ENCODE results near the gene EXOC3L4.
"Not testable (repeated sequence)": the region's sequence is repeated elsewhere in the genome, so short reads cannot be mapped to it uniquely, and the experiment has no call there.

The EXOC3L4 gene

GRCh38 chr14:103146141-103146709, 51.7 kb downstream of the EXOC3L4 start:
- no peak for DNase-seq (ENCODE audit: low read depth in 1 of 2, low spot score in 1 of 2)

DNA sequence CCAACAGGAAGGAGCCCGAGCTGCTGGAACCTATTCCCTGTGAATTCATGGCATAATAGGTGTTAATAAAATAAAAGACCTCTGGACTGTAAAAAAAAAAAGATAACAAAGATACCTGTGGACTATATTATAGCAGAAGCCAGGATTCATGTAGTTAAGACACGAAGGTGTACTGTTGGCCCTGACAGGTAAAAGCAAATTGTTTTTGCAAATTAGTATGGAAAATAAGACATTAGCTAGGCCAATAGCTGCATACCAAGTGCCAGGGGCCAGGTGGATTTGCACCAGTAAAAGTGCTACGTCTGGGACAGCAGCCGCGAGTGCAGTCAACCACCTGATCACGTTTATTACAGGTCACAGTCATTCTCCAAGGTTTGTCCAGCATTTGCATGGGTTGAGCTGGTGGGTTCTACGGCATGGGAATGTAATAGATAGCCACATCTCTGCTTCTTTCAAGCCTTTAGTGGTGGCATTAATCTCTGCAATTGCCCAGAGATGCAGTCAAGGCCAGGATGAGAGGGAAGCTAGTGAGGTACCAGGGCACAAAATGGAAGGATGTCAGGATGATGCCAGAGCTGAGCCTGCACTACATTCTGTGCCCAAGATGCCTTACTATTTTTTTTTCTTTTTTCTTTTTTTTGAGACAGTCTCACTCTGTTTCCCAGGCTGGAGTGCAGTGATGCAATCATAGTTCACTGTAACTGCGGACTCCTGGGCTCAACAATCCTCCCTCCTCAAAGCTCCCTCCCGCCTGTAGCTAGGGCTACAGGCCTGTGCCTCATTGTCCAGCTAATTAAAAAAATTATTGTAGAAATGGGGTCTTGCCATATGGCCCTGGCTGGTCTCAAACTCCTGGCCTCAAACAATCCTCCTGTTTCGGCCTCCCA, 55.1 kb downstream of the EXOC3L4 start:
- DNase-seq (ENCODE audit: low read depth in 1 of 2, low spot score in 1 of 2) = no peak

DNA sequence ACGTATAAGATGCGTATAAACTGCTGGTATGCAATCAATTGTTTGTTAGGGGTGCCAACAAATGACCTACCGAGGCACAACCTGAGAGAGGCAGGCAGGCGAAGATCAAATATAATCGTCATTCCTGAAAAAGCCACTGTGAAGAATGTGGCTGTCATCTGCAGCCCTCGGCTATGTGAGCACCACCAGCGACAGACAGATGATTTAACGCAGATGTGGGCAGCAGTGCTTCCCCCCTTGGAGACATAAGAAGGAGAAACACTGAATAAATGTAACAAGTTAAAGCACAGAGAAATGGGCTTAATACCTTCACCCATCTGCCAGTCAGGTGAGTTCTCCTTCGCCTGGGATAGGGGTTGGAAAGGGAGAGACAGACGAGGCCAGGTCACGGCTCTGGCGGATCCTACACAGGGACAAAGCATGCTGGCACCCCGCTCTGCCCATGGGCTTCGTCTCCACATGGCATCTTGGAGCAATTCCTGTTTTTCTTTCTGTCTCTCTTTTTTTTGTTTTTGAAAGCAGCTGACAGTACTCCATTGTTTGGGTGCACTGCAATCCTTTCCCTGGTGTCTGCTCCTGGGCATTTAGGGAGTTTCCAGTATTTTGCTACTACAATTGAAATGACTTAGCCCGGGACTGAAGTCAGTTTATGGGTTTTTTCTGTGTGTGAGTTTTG, 56.9 kb downstream of the EXOC3L4 start:
- DNase-seq (ENCODE audit: low read depth in 1 of 2, low spot score in 1 of 2) = no peak

DNA sequence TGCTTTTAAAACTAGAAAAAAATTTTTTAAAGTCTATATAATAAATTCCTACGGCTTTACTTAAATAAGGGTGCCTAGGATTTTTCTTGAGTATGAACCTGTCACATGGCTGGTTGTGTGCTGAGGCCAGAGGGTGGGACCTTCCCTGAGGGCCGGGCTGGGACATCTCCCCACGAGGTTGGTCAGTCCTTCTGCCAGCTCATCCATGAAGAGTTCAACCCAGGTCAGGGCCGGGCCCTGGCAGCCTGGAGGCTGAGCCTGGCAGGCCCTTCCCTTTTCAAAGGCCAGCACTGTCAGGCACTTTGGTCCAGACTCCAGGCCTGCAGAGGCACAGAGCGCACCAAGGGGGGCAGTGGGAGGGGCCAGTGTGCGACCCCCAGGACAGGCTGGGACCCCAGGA, 60.5 kb downstream of the EXOC3L4 start:
- DNase-seq (ENCODE audit: low read depth in 1 of 2, low spot score in 1 of 2) = no peak

DNA sequence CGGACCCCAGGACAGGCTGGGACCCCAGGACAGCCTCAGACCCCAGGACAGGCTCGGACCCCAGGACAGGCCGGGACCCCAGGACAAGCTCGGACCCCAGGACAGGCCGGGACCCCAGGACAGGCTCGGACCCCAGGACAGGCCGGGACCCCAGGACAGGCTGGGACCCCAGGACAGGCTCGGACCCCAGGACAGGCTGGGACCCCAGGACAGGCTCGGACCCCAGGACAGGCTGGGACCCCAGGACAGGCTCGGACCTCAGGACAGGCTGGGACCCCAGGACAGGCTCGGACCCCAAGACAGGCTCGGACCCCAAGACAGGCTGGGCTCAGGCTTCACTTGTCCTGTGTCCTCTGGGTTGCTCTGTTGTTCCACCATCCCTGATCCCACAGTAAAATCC, 60.9 kb downstream of the EXOC3L4 start:
- not testable (repeated sequence) for DNase-seq (ENCODE audit: low read depth in 1 of 2, low spot score in 1 of 2)

DNA sequence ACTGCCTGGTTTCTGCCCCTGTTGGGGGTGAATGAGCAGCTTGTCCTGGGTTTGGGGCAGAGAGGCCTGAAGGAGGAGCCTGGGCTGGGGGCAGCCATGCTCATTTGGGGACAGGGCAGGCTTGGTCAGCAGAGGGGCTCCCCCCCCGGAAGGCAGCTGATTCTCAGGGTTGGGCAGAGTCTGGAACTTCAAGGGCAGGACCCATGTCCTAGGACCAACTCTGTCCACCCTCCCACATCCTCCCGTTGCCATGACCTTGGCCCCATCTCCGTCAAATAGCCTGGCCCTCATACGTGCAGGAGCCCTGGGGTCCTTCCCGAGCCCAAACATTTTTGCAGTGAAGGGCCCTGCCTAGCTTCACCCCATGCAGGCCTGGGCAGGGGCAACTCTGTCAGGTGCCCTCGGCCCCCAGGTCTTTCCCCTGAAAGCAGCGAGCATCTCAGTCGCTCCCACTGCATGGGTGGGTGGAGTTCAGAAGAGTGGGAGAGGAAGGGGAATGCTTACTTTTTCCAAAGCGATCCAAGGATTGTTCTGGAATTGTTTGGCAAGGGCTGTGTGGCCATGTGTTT, 61.4 kb downstream of the EXOC3L4 start:
- no peak for DNase-seq (ENCODE audit: low read depth in 1 of 2, low spot score in 1 of 2)

- no peak for DNase-seq (ENCODE audit: low read depth in 1 of 2, low spot score in 1 of 2)
Observed at GRCh38 chr14:103156651-103157378, 62.3 kb downstream of the EXOC3L4 start.

- DNase-seq (ENCODE audit: low read depth in 1 of 2, low spot score in 1 of 2) = no peak
Observed at GRCh38 chr14:103157969-103158368, 63.4 kb downstream of the EXOC3L4 start.

GRCh38 chr14:103158688-103159087, 64.2 kb downstream of the EXOC3L4 start:
- no peak for DNase-seq (ENCODE audit: low read depth in 1 of 2, low spot score in 1 of 2)
